Measurements from ENCODE around the gene GAPDH. TPM values are rescaled to one million over a fixed set of nuclear protein-coding genes. Genes with fewer than 3 reads are reported as not detected.

GAPDH gene
- 7,040 and 7,691 TPM in 2 replicates for total RNA-seq

GRCh38 chr12:6533923-6534694 is at the start of gene GAPDH:
TSS of gene GAPDH (plus strand) at chr12:6534517. CDS start at chr12:6534833, 316 bp downstream.

DNA sequence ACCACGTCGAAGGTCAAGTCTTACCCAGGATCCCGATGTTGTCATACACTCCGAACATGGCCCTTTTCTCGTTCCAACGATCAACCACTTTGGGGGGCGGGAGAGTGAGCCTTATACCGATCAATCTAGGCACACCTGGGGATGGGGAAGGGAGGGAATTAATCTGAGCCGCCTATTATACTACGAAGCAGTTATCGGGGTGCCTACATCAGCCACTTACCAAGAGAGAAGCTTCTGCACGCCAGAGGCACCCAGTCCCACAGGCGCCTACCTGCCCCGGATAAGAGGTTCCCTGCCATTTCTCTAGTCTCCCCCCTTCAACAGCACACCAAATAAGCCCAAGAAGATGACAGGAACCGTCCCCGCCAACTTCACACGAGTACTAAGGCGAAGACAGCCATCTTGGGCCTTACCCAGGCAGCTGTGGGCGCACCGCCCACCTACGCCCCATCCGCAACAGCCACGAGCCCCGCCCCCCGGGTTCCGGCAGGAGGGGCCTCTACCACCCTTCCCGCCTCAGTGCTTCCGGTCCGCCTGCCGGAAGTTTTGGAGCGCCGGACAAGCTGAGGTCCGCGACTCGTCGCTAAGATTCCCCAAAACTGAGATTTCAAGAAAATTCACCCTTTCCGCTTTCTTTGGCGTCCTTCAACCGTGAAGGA is 41.4 kb upstream of the GAPDH start, which contains the start of gene MRPL51:
Gene MRPL51, minus strand, starts transcription at position 425 of the 659 bp plus-strand sequence. Its CDS starts 126 bp downstream, at position 299.

GRCh38 chr12:6493497-6494257 is 40.6 kb upstream of the GAPDH start, which contains the start of gene NCAPD2:
TSS of gene NCAPD2 (plus strand) at chr12:6494102. CDS start at chr12:6495099, 997 bp downstream.

Other genes starting within 250 kb of the GAPDH start
- gene PLEKHG6, start 223.8 kb upstream of the GAPDH start, total RNA-seq: not detected in 2 replicates
- 48.4 and 99.7 TPM in 2 replicates for gene TNFRSF1A, start 192.4 kb upstream of the GAPDH start, total RNA-seq
- 0.09 TPM in 1 of 2 replicates, not detected in the other for gene SCNN1A, start 159.0 kb upstream of the GAPDH start, total RNA-seq
- 29.0 and 39.0 TPM in 2 replicates for gene LTBR, start 150.4 kb upstream of the GAPDH start, total RNA-seq
- gene CD27, start 89.6 kb upstream of the GAPDH start, total RNA-seq: 0.09 TPM in 1 of 2 replicates, not detected in the other
- 3.8 and 8.1 TPM in 2 replicates for gene TAPBPL, start 82.5 kb upstream of the GAPDH start, total RNA-seq
- 1.7 and 6.8 TPM in 2 replicates for gene VAMP1, start 63.8 kb upstream of the GAPDH start, total RNA-seq
- gene MRPL51, start 41.3 kb upstream of the GAPDH start, total RNA-seq: 132 and 161 TPM in 2 replicates
- 37.8 and 52.2 TPM in 2 replicates for gene NCAPD2, start 40.4 kb upstream of the GAPDH start, total RNA-seq
- gene IFFO1, start 21.5 kb downstream of the GAPDH start, total RNA-seq: 7.9 and 9.7 TPM in 2 replicates
- 21.1 and 24.8 TPM in 2 replicates for gene NOP2, start 33.8 kb downstream of the GAPDH start, total RNA-seq
- 201 and 205 TPM in 2 replicates for gene CHD4, start 72.9 kb downstream of the GAPDH start, total RNA-seq
- not detected in 2 replicates for gene LPAR5, start 101.4 kb downstream of the GAPDH start, total RNA-seq
- gene ACRBP, start 112.9 kb downstream of the GAPDH start, total RNA-seq: 0.27 and 0.28 TPM in 2 replicates
- 32.6 and 35.5 TPM in 2 replicates for gene ING4, start 128.6 kb downstream of the GAPDH start, total RNA-seq
- 9.0 and 12.4 TPM in 2 replicates for gene ZNF384, start 154.9 kb downstream of the GAPDH start, total RNA-seq
- gene PIANP, start 166.3 kb downstream of the GAPDH start, total RNA-seq: under 0.01 TPM in 1 of 2 replicates, not detected in the other
- gene COPS7A, start 189.5 kb downstream of the GAPDH start, total RNA-seq: 41.5 and 63.7 TPM in 2 replicates
- gene MLF2, start 218.6 kb downstream of the GAPDH start, total RNA-seq: 78.1 and 83.2 TPM in 2 replicates
- 78.6 and 93.1 TPM in 2 replicates for gene PTMS, start 231.8 kb downstream of the GAPDH start, total RNA-seq
- under 0.01 and 0.09 TPM in 2 replicates for gene LAG3, start 238.0 kb downstream of the GAPDH start, total RNA-seq

Data from endothelial cell of coronary artery (primary cell).